KBM-7 (cell line): ENCODE results near the gene OVCA2.
"Not testable (repeated sequence)": the region's sequence is repeated elsewhere in the genome, so short reads cannot be mapped to it uniquely, and the experiment has no call there.

Experiments used
- DNase-seq: peaks from one replicate; pipeline ENCODE4 v3.0.0-alpha.2; 2015
- in situ Hi-C: fragments of 300-500 bp; cut with MboI; formaldehyde crosslinking; loops from 2 replicates; pipeline ENCODE4 v1.14.3; 2020; ENCODE audit warnings: low sequenced_read_pairs, low pct_unique_long_range_greater_than_20kb, mixed read lengths

OVCA2 gene

GRCh38 chr17:2012499-2012898 lies 29.3 kb upstream of the OVCA2 start:
- in situ Hi-C loops = no loop called here
- DNase-seq = no peak

- in situ Hi-C loops, DNase-seq: not testable (repeated sequence)
Measured at GRCh38 chr17:2013220-2013993, 28.4 kb upstream of the OVCA2 start.

GRCh38 chr17:2013994-2014317 lies 27.9 kb upstream of the OVCA2 start:
- no peak for DNase-seq
- in situ Hi-C loops = no loop called here

- DNase-seq = no peak
- in situ Hi-C loops = no loop called here
Measured at GRCh38 chr17:2015314-2015713, 26.5 kb upstream of the OVCA2 start.

- DNase-seq = no peak
- in situ Hi-C loops = no loop called here
Measured at GRCh38 chr17:2016494-2016893, 25.3 kb upstream of the OVCA2 start.

GRCh38 chr17:2017274-2017941 lies 24.4 kb upstream of the OVCA2 start:
- in situ Hi-C loops = no loop called here
- peak; percentile 17 for DNase-seq

GRCh38 chr17:2018716-2019510 lies 22.9 kb upstream of the OVCA2 start:
- DNase-seq = no peak
- in situ Hi-C loops = no loop called here

GRCh38 chr17:2019723-2020122 lies 22.1 kb upstream of the OVCA2 start:
- DNase-seq = no peak
- in situ Hi-C loops = no loop called here

- peak; percentile 24 for DNase-seq
Measured at GRCh38 chr17:2020721-2021120, 21.1 kb upstream of the OVCA2 start.

GRCh38 chr17:2022647-2023240 lies 19.1 kb upstream of the OVCA2 start:
- peak; percentile 79 for DNase-seq
- in situ Hi-C loops = no loop called here

More at GRCh38 chr17:2020721-2021120, 21.1 kb upstream of the OVCA2 start:
- in situ Hi-C loops = no loop called here

- peak; percentile 58 for DNase-seq
- in situ Hi-C loops = no loop called here
Measured at GRCh38 chr17:2023256-2023655, 18.6 kb upstream of the OVCA2 start.

- in situ Hi-C loops = no loop called here
- DNase-seq = peak; percentile 85
Measured at GRCh38 chr17:2023692-2024571, 17.9 kb upstream of the OVCA2 start.

GRCh38 chr17:2024572-2025219 lies 17.1 kb upstream of the OVCA2 start:
- in situ Hi-C loops = no loop called here
- peak; percentile 35 for DNase-seq

GRCh38 chr17:2025220-2025621 lies 16.6 kb upstream of the OVCA2 start, which contains the start of gene RTN4RL1:
Gene RTN4RL1, minus strand, starts transcription at chr17:2025334. Its CDS starts 469 bp downstream, at chr17:2024865.
- in situ Hi-C loops = no loop called here
- peak; percentile 86 for DNase-seq

- in situ Hi-C loops = no loop called here
- peak; percentile 88 for DNase-seq
Measured at GRCh38 chr17:2025622-2026309, 16.1 kb upstream of the OVCA2 start.

GRCh38 chr17:2027528-2028233 lies 14.1 kb upstream of the OVCA2 start:
- DNase-seq = no peak
- in situ Hi-C loops = no loop called here

- no peak for DNase-seq
- in situ Hi-C loops = no loop called here
Measured at GRCh38 chr17:2028234-2028614, 13.6 kb upstream of the OVCA2 start.
